SKM-1 treated with dmso at 0.1 percent for 144 hours (cell line): ENCODE results near the gene ATP1A2.

Experiments used
- DNase-seq: peaks from one replicate; lab custom pipeline; 2025; ENCODE audit not compliant: unreplicated experiment; lab: John Stamatoyannopoulos, UW

The ATP1A2 gene

DNA sequence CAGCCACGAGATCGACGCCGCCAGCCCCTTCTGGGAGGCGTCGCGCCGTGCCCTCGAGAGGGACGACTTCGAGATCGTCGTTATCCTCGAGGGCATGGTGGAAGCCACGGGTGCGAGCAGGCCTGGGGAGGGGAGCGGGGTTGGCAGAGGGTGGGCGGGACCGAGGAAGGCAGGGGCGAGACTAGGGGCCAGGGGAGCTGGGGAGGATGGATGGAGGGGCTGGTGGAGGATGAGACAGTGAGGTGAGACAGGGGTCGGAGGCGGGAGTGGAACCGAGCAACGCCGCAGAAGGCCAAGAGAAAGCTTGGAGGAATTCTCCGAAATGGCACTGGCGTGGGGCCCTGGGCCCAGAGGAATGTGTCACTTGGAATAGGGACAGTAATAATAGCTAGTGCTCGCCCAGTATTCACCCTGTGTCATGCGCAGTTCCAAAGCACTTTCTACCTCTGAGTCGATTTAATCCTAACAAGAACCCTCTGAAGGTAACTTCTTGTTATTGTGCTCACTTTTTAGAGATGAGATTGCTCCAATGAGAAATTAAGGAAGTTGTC, 30.7 kb upstream of the ATP1A2 start:
- DNase-seq: no peak

DNA sequence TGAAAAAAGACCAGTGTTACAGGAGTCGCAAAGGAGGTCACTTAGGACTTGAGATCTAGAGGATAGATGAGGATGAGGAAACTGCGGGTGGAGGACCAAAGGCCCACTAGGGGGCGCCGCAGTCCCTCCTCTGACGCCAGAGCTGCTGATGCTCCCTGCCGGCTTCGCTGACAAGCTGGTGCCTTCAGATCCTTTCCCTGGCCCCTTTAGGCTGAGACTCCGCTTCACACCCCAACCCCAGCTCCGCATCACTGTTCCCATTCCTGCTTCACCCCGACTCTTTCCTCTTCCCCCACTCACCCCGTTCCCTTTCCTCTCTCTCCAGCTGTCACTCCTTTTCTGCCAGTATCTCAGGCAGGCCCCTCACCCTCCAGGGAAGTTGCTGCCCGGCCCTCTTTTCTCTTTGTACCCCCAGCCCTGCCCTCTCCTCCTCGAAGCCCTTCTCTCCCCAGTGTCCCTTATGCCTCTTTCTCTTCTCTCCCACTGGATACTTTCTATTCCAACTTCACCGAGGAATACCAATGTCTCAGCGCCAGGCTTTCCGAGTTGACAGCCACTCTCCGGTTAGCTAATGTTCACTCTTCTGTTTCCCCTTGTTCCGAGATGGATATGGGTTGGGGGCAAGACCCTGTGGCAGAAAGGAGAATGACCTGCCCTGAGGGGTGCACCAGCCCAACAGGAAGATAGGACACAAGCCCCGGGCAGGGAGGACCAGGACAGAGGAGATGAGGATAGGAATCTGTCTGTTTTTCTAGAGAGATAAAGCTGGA, 29.7 kb upstream of the ATP1A2 start:
- DNase-seq: peak; percentile 92

- no peak for DNase-seq
Observed at GRCh38 chr1:160086456-160086892, 29.1 kb upstream of the ATP1A2 start.

DNA sequence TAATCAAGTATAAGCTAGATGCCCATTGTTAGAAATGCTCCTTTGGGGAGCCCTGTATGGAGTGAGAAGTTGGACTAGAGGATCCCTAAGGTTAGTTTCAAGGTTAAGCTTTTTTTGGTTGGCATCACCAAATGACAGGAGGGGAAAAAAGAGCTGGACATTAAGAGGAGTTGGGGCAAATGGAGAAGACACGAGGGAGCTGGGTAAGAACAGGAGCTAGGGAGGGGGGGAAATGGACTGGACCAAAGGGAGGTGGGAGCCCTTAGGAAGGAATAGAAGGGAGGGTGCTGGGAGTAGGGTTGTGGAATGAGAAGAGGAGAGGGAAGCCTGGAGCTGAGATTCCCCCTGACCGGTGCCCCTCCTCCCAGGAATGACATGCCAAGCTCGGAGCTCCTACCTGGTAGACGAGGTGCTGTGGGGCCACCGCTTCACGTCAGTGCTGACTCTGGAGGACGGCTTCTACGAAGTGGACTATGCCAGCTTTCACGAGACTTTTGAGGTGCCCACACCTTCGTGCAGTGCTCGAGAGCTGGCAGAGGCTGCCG, 28.4 kb upstream of the ATP1A2 start:
- DNase-seq: no peak

GRCh38 chr1:160089883-160090282, 25.7 kb upstream of the ATP1A2 start:
- DNase-seq: no peak

GRCh38 chr1:160090760-160091159, 24.8 kb upstream of the ATP1A2 start:
- DNase-seq: no peak

- DNase-seq: no peak
Observed at GRCh38 chr1:160091666-160092223, 23.8 kb upstream of the ATP1A2 start.

DNA sequence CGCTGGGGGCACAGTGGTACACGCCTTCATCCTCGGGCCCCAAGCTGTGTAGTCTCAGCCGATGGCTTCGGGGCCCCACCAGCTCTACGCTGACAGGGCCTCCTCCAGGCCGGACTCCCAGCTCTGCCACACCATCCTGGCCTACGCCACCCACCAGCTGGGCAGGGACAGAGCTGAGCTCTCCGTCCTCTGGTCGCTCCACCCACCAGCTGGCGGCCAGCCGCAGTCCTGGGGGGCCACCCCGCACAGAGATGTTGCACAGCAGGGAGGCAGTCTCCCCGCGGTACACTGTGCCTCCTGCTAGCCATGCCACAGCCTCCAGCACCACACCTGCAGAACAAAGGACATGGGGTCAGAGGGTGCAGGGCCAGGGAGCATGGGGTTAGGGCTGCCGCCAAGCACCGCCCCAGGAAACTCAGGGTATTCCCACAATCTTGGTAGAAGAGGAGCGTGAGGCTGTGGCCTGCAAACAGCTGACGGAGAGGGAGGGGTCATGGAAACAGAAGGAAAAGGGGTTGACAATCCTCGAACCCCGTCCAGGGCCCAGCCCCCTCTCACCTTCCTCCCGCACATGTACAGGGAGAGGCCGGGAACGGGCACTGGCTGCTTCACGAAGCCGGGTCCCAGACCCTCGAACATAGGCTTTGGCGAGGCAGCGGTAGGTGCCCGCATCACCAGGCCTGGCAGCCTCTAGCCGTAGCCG, 23.0 kb upstream of the ATP1A2 start:
- DNase-seq: no peak

DNA sequence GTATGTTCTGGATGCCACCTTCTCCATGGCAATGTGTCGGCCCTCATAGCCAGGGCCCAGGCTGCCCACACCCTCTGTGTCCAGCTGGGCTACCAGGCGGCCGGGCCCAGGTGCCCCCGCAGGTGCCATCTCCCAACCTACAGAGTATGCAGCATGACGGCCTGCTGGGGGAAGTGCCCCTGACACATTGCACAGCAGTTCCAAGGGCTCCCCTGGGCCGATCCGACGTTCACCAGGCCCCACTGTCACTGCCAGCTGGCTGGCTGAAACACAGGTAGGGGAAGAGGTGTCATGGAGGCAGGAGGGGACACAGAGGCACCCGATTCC, 22.5 kb upstream of the ATP1A2 start:
- no peak for DNase-seq

GRCh38 chr1:160093624-160094290, 21.8 kb upstream of the ATP1A2 start:
- DNase-seq: no peak

GRCh38 chr1:160094291-160094625, 21.3 kb upstream of the ATP1A2 start:
- DNase-seq: no peak

DNA sequence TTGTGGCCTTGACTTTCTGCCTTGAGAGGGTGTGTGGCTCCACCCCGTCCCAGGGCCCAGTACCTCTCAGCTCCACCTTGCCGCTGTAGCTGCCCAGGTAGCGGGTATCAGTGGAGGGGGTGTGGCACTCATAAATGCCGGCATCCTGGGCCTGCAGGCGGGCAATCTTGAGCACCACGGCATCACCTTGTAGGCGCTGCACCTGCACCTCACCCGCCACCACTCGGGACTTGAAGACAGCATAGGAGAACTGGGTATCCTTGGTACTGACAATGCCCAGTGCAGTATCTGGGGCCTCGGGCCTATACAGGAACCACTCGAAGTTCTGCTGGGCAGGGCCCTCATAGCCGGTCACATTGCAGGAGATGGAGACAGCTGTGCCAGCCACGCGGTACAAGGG, 20.8 kb upstream of the ATP1A2 start:
- DNase-seq: no peak

DNA sequence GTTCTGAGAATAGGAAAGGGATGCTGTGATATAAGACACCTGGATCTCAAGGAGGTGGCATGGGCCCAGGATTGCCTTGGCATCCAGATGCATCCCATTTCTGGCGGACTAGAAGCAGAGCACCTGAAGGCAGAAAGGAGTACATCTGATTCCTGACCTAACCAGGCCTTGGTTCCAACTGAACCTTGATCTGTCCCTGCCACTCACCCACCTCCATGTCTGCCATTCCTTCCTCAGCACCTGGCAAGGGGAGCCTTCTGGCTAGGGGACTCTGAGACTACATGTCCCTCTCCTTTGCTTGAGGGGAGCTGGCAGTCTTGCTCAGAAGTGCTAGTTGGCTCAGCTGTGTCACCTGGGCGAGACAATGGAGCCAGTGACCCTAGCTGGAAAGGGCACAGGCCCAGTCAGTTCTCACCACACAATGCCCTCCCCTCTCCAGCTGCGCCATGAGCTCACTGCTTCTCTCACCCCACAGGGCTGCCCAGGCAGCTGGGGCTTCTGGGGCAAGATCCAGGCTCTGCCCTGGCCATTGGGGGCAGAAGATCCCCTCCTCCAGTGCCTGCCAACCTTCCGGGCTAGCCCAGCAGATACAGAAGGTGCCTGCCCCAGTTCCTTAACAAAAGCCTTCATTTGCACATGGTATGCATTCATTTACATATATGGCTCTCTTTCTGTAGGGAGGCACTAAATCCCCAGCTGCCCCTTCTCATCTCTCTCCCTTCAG, 20.0 kb upstream of the ATP1A2 start:
- no peak for DNase-seq

DNA sequence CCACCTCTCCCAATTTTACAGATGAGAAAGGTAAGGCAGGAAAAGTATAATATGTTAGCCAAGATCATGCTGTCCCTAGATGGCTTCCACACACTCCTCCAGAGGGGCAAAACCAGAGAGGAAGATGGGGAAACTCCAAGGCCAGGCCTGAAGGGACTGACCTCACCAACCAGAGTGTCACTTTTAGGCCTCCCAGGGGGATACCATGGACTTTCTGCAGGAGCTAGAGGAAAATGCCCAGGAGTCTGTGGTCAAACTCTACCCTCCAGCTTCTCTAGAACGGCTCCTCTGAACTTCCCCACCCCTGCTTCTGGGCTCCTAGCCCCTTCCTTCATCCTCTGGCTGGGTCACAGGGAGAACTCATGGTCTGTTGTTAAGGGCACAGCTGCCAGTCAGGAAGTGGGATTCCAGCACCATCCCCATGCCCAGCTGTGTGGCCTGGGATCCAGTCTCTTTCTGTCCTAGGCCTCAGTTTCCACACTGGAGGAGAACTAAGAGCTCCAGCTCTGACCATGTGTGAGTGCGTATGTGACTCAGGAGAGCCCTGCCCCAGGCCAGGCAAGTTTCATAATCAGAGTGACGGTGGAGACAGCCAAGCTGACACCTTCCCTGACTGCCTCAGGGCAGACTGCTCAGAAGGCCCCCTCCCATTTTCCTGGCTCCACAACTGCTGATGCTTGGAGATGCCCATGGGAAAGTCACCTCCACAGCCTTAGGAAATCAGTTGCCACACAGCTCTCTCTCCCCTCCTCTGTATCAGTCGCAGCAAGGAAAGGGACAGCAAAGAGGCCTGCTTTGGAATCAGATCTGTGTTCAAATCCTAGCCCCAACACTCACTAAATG, 19.1 kb upstream of the ATP1A2 start:
- DNase-seq: peak; percentile 28

DNA sequence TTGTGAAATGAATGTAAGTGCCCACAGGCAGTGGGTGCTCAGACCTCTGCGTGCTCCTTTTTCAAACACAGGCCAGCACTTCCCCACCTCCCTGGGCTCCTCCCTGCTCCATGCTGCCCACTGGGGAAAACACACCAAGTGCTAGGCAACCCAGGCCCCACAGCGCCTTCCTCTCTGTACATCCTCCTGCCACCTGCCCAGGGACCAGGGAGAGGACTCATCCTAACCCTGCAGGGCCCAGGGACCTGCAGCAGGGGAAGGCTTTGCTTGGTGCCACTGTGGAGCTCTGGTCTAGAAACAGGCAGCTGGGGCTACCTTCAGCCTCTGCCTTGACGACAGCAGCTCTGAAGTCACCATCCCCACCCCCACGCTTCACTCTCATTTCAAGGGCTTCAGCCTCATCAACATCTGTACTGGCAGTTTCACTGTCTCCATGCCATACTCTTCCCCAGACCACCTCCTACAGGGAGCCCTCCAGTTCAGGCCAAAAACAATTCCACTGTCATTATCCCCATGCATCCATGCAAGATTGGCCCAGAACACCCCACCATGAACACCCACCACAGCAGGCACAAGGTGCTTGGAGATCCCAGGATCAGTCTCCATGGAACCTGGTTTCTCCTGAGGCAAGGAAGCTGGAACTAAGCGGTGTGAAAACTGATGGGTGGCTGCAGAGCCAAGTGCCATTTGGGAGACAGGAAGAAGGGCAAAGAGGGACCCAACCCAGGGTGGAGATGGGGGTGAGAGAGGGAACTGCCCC, 18.2 kb upstream of the ATP1A2 start:
- DNase-seq: no peak

DNA sequence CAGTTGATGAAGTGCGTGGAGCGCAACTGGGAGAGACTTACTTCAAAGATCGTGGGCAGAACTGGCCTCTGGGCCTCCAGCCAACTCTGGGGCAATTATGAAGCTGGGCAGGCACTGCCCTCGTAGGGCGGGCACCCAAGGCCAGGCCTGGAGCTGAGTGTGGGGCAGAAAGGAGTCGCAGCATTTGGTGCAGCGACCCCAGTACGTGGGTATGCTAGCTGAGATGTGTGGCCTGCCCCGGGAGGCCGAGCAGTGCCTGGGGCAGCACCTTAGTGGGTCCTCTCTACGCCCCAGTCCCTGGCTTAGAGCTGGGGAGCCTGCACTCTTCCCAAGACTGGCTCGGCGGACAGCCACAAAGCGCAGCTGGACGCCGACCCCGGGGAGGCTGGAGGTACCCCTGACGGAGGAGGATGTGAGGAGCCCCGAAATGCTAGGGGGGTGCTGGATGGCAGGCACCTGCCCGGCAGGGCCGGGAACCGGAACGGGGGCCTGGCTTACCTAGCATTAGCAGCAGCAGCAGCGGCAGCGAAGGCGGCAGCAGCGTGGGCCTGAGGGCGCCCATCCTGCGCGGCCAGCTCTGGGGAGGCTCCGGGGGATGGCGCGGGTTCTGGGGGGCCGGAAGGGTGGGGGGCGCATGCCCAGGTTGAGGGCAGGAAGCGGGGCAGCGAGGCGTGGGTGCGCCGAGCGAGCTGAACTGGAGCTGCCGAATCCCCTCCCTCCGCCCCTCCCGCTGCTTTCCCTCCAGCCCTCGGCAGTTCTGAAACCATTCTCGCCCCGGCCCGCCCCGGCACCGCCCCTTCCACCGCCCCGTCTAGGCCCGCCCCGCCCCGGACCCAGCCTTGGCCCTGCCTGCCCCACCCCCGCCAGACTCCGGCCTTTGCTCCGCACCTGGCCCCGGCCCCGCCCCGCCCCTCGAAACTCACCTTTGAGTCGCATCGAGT, 17.4 kb upstream of the ATP1A2 start, which contains the start of gene IGSF8:
IGSF8 (minus strand) TSS at position 709 of the 941 bp plus-strand sequence; CDS start at position 562, 147 bp downstream.
- peak; percentile 59 for DNase-seq

DNA sequence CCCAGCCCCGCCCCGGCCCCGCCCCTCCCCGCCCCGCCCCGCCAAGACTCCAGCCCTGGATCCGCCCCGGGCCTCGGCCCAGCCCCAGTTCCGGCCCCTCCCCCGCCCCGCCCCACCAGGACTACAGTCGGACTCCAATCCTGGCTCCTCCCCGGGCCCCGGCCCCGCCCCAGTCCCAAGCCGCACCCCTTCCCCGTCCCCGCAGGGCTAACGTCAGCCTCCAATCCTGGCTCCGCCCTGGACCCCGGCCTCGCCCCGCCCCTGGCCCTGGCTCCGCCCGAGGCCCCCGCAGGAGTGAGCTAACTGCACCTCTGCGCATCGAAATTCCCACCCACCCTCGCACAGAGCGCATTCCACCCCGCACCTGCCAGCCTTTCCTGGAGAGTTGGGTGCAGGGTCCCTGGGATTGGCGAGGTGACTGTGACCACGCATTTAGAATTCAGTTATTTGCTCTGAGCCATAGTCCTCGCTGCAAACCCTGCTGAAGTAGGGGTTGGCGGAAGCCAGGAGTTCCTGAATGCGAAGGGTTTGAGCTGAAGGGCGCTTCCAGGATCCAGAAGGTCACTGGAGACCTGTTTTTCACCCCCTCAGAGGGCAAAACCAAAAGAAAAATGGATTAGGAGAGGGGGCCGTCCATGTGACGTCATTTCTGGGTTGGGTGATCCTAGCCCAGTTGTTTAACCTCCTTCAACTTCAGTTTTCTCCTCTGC, 16.6 kb upstream of the ATP1A2 start:
- DNase-seq: peak; percentile 89
